Measurements from ENCODE around the gene ZCRB1.
"Not testable (repeated sequence)": the region's sequence is repeated elsewhere in the genome, so short reads cannot be mapped to it uniquely, and the experiment has no call there.

Gene ZCRB1

DNA sequence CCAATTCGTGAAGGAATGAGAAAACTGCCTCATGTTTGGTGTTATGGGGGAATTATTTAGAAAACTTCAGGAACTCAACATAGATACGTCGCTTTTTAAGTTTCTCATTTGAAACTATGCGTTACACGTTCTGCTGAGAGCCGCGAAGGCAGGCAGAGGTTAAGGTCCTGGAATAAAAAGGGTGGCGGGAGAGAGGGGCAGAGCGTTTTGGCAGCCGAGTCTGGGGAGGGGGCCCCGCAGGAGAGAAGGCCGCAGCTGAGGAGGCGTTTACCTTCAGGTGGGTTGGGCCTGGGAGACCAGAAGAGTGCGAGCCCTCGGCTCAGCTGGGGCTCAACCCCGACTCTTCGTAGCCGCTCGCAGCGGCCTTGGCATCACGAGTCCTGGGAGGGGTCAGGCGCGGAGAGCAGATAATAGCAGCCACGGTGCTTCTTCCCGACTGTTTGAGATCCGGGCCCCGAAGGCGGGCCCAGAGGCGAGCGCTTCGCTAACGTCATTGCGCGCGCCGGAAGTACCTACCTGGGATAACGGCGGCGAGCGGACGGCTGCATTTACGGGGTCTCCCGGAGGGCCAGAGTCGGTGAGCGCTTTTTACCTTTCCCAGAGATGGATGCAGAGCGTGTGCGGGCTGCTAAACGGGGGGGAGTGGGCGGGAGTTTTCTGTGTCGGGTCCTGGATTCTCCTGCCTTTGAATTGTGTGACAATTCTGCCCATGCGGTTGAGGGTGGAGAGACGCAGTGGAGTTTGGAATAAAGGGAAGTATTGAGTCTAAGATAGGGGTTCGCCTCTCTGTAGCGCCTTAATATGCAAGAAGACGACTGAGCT lies at the start of gene ZCRB1, which contains the start of gene PPHLN1:
Gene ZCRB1, minus strand, starts transcription at position 442 of the 822 bp plus-strand sequence. CDS start 1,992 bp downstream, outside the sequence.
Gene PPHLN1, plus strand, starts transcription at position 515 of the 822 bp plus-strand sequence. CDS start 9,736 bp downstream, outside the sequence.
- peak; percentile 85 for DNase-seq (ENCODE audit: low spot score)

- DNase-seq (ENCODE audit: low spot score), result no peak
Observed at GRCh38 chr12:42373669-42374068, 47.8 kb upstream of the ZCRB1 start.

GRCh38 chr12:42372154-42372791 lies 46.4 kb upstream of the ZCRB1 start:
- peak; percentile 52 for DNase-seq (ENCODE audit: low spot score)

DNA sequence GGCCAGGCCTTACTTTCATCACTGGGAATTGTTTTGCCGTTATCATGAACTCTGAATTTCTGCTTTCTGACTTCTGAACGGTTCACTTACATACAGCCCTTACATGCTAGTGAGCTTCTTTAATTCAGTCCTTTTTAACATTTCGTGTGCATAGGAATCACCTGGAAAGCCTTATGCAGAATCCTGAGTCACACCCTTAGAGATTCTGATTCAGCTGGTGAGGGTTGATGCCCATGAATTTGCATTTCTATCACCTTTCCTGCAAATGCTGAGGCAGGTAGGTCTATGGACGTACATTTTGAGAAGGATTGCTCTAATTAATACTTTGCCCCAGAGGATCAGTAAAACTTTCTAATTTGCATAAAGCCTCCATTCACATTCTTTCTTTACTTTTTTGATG lies 44.1 kb upstream of the ZCRB1 start:
- no peak for DNase-seq (ENCODE audit: low spot score)

- DNase-seq (ENCODE audit: low spot score), result no peak
Observed at GRCh38 chr12:42365486-42365885, 39.6 kb upstream of the ZCRB1 start.

DNA sequence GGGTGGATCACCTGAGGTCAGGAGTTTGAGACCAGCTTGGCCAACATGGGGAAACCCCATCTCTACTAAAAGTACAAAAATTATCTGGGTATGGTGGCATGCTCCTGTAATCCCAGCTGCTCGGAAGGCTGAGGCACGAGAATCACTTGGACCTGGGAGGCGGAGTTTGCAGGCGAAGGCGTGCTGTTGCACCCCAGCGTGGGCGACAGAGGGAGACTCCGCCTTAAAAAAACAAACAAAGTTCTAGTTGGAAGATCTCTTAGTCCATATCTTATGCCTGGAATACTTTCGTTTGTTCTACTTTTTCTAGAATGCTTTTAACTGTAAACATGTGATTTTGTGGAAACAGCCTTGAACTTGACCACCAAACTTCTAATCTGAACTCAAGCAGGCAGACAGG lies 38.8 kb upstream of the ZCRB1 start:
- DNase-seq (ENCODE audit: low spot score), result no peak

- no peak for DNase-seq (ENCODE audit: low spot score)
Observed at GRCh38 chr12:42362647-42363260, 36.9 kb upstream of the ZCRB1 start.

GRCh38 chr12:42361909-42362646 lies 36.2 kb upstream of the ZCRB1 start:
- DNase-seq (ENCODE audit: low spot score), result no peak

DNA sequence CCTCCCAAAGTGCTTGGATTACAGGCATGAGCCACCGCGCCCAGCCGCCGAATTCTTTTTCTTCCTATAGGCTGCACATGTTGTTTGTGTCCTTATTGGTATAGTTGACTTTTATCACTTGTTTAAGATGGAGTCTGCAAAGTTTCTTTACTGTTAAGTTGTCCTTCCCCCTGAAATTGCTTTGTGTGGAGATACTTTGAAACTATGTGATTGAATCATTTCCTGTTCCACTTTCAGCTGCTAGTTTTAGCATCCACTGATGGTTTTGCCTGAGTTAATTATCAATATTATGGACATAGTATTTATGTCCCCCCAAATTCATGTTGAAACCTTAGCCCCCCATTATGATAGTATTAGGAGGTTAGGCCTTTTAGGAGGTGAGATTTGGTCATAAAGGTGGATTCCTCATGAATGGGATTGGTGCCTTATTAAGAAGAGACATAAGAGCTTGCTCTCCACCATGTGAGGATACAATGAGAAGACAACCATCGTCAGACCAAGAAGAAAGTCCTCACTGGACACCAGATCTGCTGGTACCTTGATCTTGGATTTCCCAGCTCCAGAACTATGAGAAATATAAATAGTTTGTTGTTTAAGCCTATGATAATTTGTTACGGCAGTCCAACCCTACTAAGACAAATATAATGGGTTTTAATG lies 35.0 kb upstream of the ZCRB1 start:
- no peak for DNase-seq (ENCODE audit: low spot score)

GRCh38 chr12:42356344-42356743 lies 30.4 kb upstream of the ZCRB1 start:
- no peak for DNase-seq (ENCODE audit: low spot score)

DNA sequence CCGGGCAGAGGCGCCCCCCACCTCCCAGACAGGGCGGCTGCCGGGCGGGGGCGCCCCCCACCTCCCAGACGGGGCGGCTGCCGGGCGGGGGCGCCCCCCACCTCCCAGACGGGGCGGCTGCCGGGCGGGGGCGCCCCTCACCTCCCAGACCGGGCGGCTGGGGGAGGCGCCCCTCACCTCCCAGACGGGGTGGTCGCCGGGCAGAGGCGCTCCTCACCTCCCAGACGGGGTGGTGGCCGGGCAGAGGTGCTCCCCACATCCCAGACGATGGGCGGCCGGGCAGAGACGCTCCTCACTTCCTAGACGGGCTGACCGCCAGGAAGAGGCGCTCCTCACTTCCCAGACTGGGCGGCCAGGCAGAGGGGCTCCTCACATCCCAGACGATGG lies 24.1 kb upstream of the ZCRB1 start:
- DNase-seq (ENCODE audit: low spot score), result not testable (repeated sequence)

DNA sequence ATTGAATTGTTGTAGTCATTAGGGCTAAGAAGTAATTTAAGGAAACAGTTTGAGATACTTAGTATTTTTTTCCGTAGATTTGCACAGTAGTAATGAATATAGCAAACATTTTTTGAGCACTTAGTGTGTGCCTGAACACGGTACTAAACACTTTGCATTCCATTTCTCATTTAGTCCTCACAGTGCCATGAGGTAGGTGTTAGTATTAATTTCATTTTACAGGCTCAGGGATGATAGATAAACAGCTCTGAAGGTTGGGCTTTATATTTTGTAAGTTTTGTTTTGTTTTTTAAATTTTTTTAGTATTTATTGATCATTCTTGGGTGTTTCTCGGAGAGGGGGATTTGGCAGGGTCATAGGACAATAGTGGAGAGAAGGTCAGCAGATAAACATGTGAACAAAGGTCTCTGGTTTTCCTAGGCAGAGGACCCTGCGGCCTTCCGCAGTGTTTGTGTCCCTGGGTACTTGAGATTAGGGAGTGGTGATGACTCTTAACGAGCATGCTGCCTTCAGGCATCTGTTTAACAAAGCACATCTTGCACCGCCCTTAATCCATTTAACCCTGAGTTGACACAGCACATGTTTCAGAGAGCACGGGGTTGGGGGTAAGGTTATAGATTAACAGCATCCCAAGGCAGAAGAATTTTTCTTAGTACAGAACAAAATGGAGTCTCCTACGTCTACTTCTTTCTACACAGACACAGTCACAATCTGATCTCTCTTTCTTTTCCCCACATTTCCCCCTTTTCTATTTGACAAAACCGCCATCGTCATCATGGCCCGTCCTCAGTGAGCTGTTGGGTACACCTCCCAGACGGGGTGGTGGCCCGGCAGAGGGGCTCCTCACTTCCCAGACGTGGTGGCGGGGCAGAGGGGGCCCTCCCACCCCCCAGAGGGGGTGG lies 23.5 kb upstream of the ZCRB1 start:
- not testable (repeated sequence) for DNase-seq (ENCODE audit: low spot score)

DNA sequence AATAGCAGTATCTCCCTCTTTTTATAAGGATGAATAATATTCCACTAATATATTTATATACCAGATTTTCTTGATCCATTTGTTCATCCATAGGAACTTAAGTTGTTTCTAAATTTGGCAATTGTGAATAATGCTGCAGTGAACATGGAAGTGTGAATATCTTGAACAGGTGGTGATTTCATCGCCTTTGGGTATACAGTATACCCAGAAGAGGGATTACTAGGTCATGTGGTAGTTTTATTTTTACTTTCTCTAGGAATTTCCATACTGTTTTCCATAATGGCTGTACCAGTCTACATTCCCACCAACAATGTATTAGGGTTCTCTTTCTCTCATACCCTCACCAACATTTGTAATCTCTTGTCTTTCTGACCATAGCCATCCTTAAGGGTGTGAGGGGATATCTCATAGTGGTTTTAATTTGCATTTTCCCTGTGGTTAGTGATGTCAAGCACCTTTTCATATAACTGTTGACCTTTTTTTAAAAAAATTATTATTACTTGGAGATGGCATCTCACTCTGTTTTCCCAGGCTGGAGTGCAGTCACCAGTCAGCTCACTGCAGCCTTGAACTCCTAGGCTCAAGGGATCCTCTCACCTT lies 20.6 kb upstream of the ZCRB1 start:
- no peak for DNase-seq (ENCODE audit: low spot score)

GRCh38 chr12:42343721-42344120 lies 17.8 kb upstream of the ZCRB1 start:
- no peak for DNase-seq (ENCODE audit: low spot score)

DNA sequence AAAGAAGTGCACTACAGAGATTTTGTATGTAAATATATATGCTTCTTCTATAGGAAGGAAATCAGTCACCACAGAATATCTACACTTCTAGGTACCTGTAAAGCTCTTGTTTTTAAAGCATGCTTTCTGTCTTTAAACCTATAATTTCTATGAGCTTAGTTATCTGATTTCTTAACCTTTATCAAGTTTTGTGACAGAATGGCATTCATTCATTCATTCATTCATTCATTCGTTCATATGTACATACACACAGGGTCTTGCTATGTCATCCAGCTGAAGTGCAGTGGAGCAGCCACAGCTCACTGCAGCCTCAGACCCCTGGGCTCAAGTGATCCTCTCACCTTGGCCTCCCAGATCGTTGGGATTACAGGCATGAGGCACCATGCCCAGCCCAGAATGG lies 16.1 kb upstream of the ZCRB1 start:
- DNase-seq (ENCODE audit: low spot score), result no peak

DNA sequence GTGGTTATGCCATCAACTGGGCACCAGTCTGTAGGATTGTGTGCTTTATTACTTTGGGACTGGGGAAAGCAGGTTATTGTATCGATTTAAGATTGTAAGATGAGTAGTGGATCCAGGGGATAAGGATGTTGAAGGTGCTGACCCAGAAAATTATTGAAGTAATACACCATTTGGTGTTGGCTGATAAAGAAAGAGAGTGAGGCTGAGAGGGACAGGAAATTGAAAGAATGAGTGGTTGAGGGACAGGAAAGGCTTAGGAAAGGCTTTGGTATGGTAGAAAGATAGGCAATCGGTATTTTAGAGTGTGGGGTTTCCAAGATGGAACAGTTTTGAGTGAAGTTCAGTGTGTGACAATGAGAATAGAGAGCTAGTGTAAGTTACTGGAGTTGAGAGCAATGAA lies 12.4 kb upstream of the ZCRB1 start:
- DNase-seq (ENCODE audit: low spot score), result no peak

DNA sequence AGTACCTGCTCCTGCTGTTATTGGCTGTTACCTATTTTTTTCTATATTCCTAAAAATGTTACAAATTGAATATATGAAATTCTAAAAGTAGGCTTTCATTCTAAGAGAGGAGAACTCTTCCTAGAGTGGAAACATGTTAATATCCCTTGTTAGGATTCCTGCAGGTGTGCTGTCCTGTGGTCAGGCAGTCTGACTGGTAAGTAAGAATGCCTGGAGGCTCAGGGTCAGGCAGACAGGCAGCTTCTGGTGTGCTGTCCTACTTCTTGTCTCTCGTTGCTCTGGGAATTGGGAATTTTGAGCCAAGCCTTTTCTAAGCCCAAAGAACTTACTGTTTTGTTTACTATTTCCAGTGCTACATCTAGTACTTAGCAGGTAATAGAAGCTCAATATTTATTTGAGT lies 10.4 kb upstream of the ZCRB1 start:
- no peak for DNase-seq (ENCODE audit: low spot score)

- peak; percentile 56 for DNase-seq (ENCODE audit: low spot score)
Observed at GRCh38 chr12:42332301-42333285, 6.7 kb upstream of the ZCRB1 start.

DNA sequence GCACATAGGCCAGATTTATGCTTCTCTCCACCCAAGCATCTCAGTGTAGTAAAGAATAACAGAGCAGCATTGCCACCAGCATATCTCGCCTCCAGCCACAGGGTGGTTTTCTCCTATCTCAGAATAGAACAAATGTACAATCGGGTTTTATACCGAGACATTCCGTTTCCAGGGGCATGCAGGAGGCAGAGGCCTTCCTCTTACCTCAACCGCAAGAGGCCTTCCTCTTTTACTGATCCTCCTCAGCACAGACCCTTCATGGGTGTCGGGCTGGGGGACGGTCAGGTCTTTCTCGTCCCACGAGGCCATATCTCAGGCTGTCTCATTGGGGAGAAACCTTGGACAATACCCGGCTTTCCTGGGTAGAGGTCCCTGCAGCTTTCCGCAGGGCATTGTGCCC lies 4.2 kb upstream of the ZCRB1 start:
- DNase-seq (ENCODE audit: low spot score), result not testable (repeated sequence)

All from germinal center (tissue), 1 donor.